Upper lobe of left lung (tissue), 6 donors: ENCODE data around the gene ARPC2. TPM values are rescaled to one million over a fixed set of nuclear protein-coding genes. Genes with fewer than 3 reads are reported as not detected.
A peak's percentile ranks its signal among the peaks of the same experiment; 100 is the strongest.

Source experiments
- ATAC-seq, 2 donors: fragments of 200-7000 bp; cut with Tn5 transposase; one replicate each; pipeline ENCODE4 v1.9.1; 2022; ENCODE audit warnings: mild to moderate bottlenecking in 2 of 2, moderate library complexity in 2 of 2; ENCODE audit not compliant: low FRiP score in 2 of 2
- DNase-seq, 2 donors: peaks; one replicate each; pipeline ENCODE4 v3.0.0-alpha.2; 2019 to 2020
- H3K27ac ChIP-seq, 4 donors: fragments of 200-600 bp; sonication (generic); one replicate each; pipeline ENCODE4 v1.5.1; 2016 to 2019
- H3K27me3 ChIP-seq, 4 donors: fragments of 200-600 bp; sonication (generic); one replicate each; pipeline ENCODE4 v1.5.1; 2017 to 2019
- H3K36me3 ChIP-seq, 4 donors: fragments of 200-600 bp; sonication (generic); one replicate each; pipeline ENCODE4 v1.5.1; 2016 to 2019
- H3K4me1 ChIP-seq, 4 donors: fragments of 200-600 bp; sonication (generic); one replicate each; pipeline ENCODE4 v1.5.1; 2018 to 2019
- H3K4me3 ChIP-seq, 4 donors: fragments of 200-600 bp; sonication (generic); one replicate each; pipeline ENCODE4 v1.5.1; 2017 to 2019; ENCODE audit warnings: mild to moderate bottlenecking in 2 of 4, moderate library complexity in 1 of 4
- H3K9me3 ChIP-seq, 4 donors: fragments of 200-600 bp; sonication (generic); one replicate each; pipeline ENCODE4 v1.5.1; 2018 to 2019
- EP300 ChIP-seq, 4 donors: sonication (generic); formaldehyde crosslinking; IDR thresholded peaks; one replicate each; pipeline ENCODE4 v1.5.1; 2017; ENCODE audit warnings: antibody characterized with exemption in 4 of 4, control low read depth in 2 of 4
- POLR2A ChIP-seq, 4 donors: fragments of 450-650 bp; IDR thresholded peaks; one replicate each; pipeline ENCODE4 v1.5.1; 2016 to 2017; ENCODE audit warnings: antibody characterized with exemption in 4 of 4, mild to moderate bottlenecking in 2 of 4
- POLR2AphosphoS5 ChIP-seq, 2 donors: sonication (generic); formaldehyde crosslinking; IDR thresholded peaks; one replicate each; pipeline ENCODE4 v1.5.1; 2017; ENCODE audit warnings: antibody characterized with exemption in 2 of 2
- WGBS, 2 donors: methylation state at CpG; one replicate each; pipeline ENCODE4 v1.1.5; 2017 to 2018; 5-methylcytosine and 5-hydroxymethylcytosine counted together
- total RNA-seq, 6 donors: library from RNA; depleted of rRNA in 4 of 6; stranded (reverse); fragments of >200 nt in 4 of 6; gene quantifications; one replicate each; pipeline versions ENCODE4 v1.1.0 to v1.2.1, GENCODE V29; 2016 to 2021
- TF ChIP-seq, protein P1 (sequence below), 6 experiments: fragments of 450-650 bp in 4 of 6; fragments of 200-600 bp in 2 of 6; sonication (generic) in 2 of 6; IDR thresholded peaks; one replicate each; pipeline ENCODE4 v1.5.1; 2016 to 2019; ENCODE audit warnings: antibody characterized with exemption in 6 of 6
- donor health status: DM: no; HTN: no; CAD: no; lungs with moderate emphysema.
- donor health status: DM: no; HTN: yes; CAD: no; lungs with severe emphysema.

The ARPC2 gene
- total RNA-seq, 6 donors from 2014 or later: 233 to 440 (median 357) TPM

DNA sequence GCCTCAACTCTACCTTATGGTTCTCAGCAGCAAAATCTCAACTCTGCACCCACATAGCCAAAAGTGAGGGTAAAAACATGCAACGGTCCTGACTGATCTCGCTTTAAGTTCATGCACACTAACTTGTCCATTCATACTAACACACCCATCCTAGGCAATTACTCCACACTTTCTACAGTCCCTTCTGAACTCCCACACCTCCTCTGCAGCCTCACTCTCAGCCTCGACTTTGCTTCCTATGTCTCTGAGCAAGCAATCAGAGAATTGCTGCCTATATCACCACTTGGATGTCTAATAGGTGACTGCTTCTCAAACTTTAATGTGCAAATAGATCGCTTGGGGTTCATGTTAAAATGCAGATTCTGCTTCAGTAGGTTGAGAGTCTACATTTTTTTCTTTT, 83.2 kb downstream of the ARPC2 start:
- 84 to 92% methylated on average over 4 of the region's 4 CpGs for WGBS, 2 donors
- no peak overlapping the region for H3K4me3 ChIP-seq
- ATAC-seq: no peak

DNA sequence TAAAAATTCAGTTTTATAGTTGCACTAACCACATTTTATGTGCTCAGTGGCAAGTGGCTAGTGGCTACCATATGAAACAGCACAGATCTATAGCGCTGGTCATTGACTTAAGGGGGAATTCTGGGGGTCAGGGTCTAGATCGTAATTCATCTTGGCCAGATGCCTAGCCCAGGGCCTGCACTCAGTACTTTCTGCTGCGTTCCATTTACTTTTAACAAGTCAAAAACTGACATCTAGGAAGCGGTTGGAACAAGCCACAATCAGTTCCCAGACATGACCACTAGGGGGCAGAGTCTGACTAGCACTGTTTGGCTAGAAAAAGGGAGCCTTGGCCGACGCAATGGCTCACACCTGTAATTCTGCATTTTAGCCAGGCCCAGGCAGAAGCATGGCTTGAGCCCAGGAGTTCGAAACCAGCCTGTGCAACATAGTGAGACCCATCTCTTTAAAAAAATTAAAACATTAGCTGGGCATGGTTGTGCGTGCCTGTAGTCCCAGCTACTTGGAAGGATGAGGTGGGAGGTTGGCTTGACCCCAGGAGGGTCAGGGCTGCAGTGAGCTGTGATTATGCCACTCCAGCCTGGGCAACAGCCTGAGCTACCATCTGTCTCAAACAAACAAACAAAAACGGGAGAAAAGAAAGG, 84.3 kb downstream of the ARPC2 start:
- Histone ChIP-seq H3K27me3 (no peaks in the 10 kb centered on the region), H3K36me3 (no peaks in the 10 kb centered on the region), H3K9me3 (no peaks in the 10 kb centered on the region), H3K27ac (no peak overlapping the region), H3K4me3 (no peak overlapping the region), H3K4me1 (peaks cover 0 to 12% (median 6%) of the 10 kb centered on the region in 4 donors)
- TF ChIP-seq POLR2A (IDR thresholded peaks at IDR 0.05) (no peak), POLR2AphosphoS5 (IDR thresholded peaks at IDR 0.05) (peak in 1 of 2 donors; percentile 34), EP300 (IDR thresholded peaks at IDR 0.05) (no peak)
- TF ChIP-seq, protein P1, sequence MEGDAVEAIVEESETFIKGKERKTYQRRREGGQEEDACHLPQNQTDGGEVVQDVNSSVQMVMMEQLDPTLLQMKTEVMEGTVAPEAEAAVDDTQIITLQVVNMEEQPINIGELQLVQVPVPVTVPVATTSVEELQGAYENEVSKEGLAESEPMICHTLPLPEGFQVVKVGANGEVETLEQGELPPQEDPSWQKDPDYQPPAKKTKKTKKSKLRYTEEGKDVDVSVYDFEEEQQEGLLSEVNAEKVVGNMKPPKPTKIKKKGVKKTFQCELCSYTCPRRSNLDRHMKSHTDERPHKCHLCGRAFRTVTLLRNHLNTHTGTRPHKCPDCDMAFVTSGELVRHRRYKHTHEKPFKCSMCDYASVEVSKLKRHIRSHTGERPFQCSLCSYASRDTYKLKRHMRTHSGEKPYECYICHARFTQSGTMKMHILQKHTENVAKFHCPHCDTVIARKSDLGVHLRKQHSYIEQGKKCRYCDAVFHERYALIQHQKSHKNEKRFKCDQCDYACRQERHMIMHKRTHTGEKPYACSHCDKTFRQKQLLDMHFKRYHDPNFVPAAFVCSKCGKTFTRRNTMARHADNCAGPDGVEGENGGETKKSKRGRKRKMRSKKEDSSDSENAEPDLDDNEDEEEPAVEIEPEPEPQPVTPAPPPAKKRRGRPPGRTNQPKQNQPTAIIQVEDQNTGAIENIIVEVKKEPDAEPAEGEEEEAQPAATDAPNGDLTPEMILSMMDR (IDR thresholded peaks at IDR 0.05): peak; percentile 94 to 98 (median 96)
- DNase-seq (peak in 1 of 2 donors; percentile 90), ATAC-seq (peak; percentile 93)
- 9 to 12% methylated on average over 9 of the region's 9 CpGs for WGBS, 2 donors

More for the DNA sequence above, 83.2 kb downstream of the ARPC2 start:
- Histone ChIP-seq H3K27ac (no peak overlapping the region), H3K9me3 (no peaks in the 10 kb centered on the region), H3K27me3 (no peaks in the 10 kb centered on the region), H3K4me1 (peaks cover 11 to 22% (median 12%) of the 10 kb centered on the region in 4 donors), H3K36me3 (no peaks in the 10 kb centered on the region)
- TF ChIP-seq POLR2A (IDR thresholded peaks at IDR 0.05) (no peak), EP300 (IDR thresholded peaks at IDR 0.05) (no peak), POLR2AphosphoS5 (IDR thresholded peaks at IDR 0.05) (no peak)
- TF ChIP-seq, protein P1 (IDR thresholded peaks at IDR 0.05): no peak
- no peak for DNase-seq

Other genes starting within 250 kb of the ARPC2 start
- gene TNS1, start 214.2 kb upstream of the ARPC2 start, total RNA-seq: 1,000 to 10,000 TPM in 1 of 6 donors, 100 to 1,000 TPM in 5; 325 to 1,095 (median 550) TPM
- gene RUFY4, start 147.9 kb upstream of the ARPC2 start, total RNA-seq: under 1 TPM in 4 of 6 donors, not detected in 2; 0.15 to 0.51 (median 0.21) TPM
- gene CXCR2, start 91.2 kb upstream of the ARPC2 start, total RNA-seq: 10 to 100 TPM in 2 of 6 donors, 1 to 10 TPM in 3, under 1 TPM in 1; 0.79 to 25.8 (median 7.2) TPM
- gene CXCR1, start 50.2 kb upstream of the ARPC2 start, total RNA-seq: 10 to 100 TPM in 2 of 6 donors, 1 to 10 TPM in 4; 1.3 to 17.2 (median 6.4) TPM
- 1 to 10 TPM in 5 of 6 donors, under 1 TPM in 1; 0.33 to 6.4 (median 4.1) TPM for gene GPBAR1, start 43.8 kb downstream of the ARPC2 start, total RNA-seq
- 100 to 1,000 TPM in 4 of 6 donors, 10 to 100 TPM in 2; 67.1 to 168 (median 118) TPM for gene AAMP, start 52.9 kb downstream of the ARPC2 start, total RNA-seq
- 100 to 1,000 TPM in 2 of 6 donors, 10 to 100 TPM in 4; 69.8 to 153 (median 87.2) TPM for gene PNKD, start 53.3 kb downstream of the ARPC2 start, total RNA-seq
- 100 to 1,000 TPM; 112 to 359 (median 236) TPM for gene TMBIM1, start 75.3 kb downstream of the ARPC2 start, total RNA-seq
- gene CATIP, start 139.7 kb downstream of the ARPC2 start, total RNA-seq: 1 to 10 TPM in 5 of 6 donors, under 1 TPM in 1; 0.77 to 8.5 (median 4.3) TPM
- gene SLC11A1, start 165.1 kb downstream of the ARPC2 start, total RNA-seq: 1,000 to 10,000 TPM in 2 of 6 donors, 100 to 1,000 TPM in 4; 145 to 3,249 (median 371) TPM
- 100 to 1,000 TPM in 5 of 6 donors, 10 to 100 TPM in 1; 96.6 to 239 (median 189) TPM for gene CTDSP1, start 182.7 kb downstream of the ARPC2 start, total RNA-seq
- under 1 TPM in 3 of 6 donors, not detected in 3; 0.29 to 0.76 (median 0.40) TPM for gene VIL1, start 201.9 kb downstream of the ARPC2 start, total RNA-seq